Endothelial cell of umbilical vein (primary cell): ENCODE measurements around the gene PDE1A. TPM values are rescaled to one million over a fixed set of nuclear protein-coding genes. Genes with fewer than 3 reads are reported as not detected.

ENCODE experiments used
- BruUV-seq: library from RNA; stranded (reverse); fragments of 400-500 nt; replicated peaks from 2 replicates; lab custom pipeline; 2021; lab: Mats Ljungman, UMichigan
- CTCF ChIA-PET: fragments of 300-600, 350-600 bp; sonication (Branson Sonifier 250); formaldehyde crosslinking; loops from one replicate; lab custom pipeline; 2021; ENCODE audit warnings: antibody characterized with exemption, inconsistent platforms; lab: Charles Lee
- POLR2A ChIA-PET: fragments of 300-600, 350-600 bp; sonication (Branson Sonifier 250); formaldehyde crosslinking; loops from one replicate; lab custom pipeline; 2021; ENCODE audit warnings: antibody characterized with exemption, inconsistent platforms; lab: Charles Lee
- DNase-seq: peaks from one replicate; pipeline ENCODE4 v3.0.0-alpha.2; 2011; ENCODE audit warnings: low read depth, low spot score
- FAIRE-seq: peaks from 2 replicates; lab custom pipeline; 2011; peaks lifted over from hg19 to GRCh38; lab: Jason Lieb, UNC
- H2AFZ ChIP-seq: 2 replicates; pipeline ENCODE4 v1.6.0; 2012; ENCODE audit warnings: low read depth, low read length, control low read depth, inconsistent platforms
- H3K27ac ChIP-seq: 2 replicates; pipeline ENCODE4 v1.5.1; 2011; ENCODE audit warnings: low read depth, mild to moderate bottlenecking, control low read depth, low read length, moderate library complexity; ENCODE audit not compliant: insufficient read depth
- H3K27me3 ChIP-seq, 2 experiments: 2 replicates each; pipeline versions ENCODE4 v1.6.0 to v1.6.1; 2011; ENCODE audit warnings: low read length in 2 of 2, mixed read lengths in 1 of 2; ENCODE audit not compliant: control insufficient read depth in 2 of 2, insufficient read depth in 2 of 2
- H3K36me3 ChIP-seq, 2 experiments: 2 replicates in 1 of 2; 3 replicates in 1 of 2; pipeline ENCODE4 v1.5.1; 2011; ENCODE audit warnings: low read length in 2 of 2, mild to moderate bottlenecking in 1 of 2, moderate library complexity in 1 of 2; ENCODE audit not compliant: control insufficient read depth in 2 of 2, insufficient read depth in 2 of 2; ENCODE audit errors: extremely low read depth in 1 of 2
- H3K4me1 ChIP-seq: 3 replicates; pipeline ENCODE4 v1.5.1; 2011; ENCODE audit warnings: mild to moderate bottlenecking, low read length; ENCODE audit not compliant: control insufficient read depth, insufficient read depth; ENCODE audit errors: extremely low read depth
- H3K4me2 ChIP-seq: 2 replicates; pipeline ENCODE4 v1.6.1; 2011; ENCODE audit warnings: low read length, control low read depth, mixed read lengths; ENCODE audit not compliant: insufficient read depth
- H3K4me3 ChIP-seq, 3 experiments: fragments of 200-600 bp in 1 of 3; sonication (generic), shearing (Covaris generic) in 1 of 3; replicated peaks in 1 of 3; 2 replicates each; pipeline ENCODE4 v1.5.1; 2011 to 2016; ENCODE audit warnings: control low read depth in 3 of 3, low read length in 3 of 3, mild to moderate bottlenecking in 2 of 3, inconsistent platforms in 1 of 3, low read depth in 1 of 3, moderate library complexity in 1 of 3; ENCODE audit not compliant: insufficient read depth in 1 of 3
- H3K79me2 ChIP-seq: 2 replicates; pipeline ENCODE4 v1.6.0; 2012; ENCODE audit warnings: low read length, inconsistent platforms; ENCODE audit not compliant: control insufficient read depth, insufficient read depth
- H3K9ac ChIP-seq: replicated peaks from 2 replicates; pipeline ENCODE3; 2011; ENCODE audit warnings: low read length, control low read depth; ENCODE audit not compliant: insufficient read depth; ENCODE audit errors: extremely low read depth
- H3K9me1 ChIP-seq: replicated peaks from 3 replicates; pipeline ENCODE4 v1.6.0; 2011; ENCODE audit warnings: mild to moderate bottlenecking, low read length; ENCODE audit not compliant: control insufficient read depth, insufficient read depth; ENCODE audit errors: extremely low read depth
- H3K9me3 ChIP-seq: replicated peaks from 2 replicates; pipeline ENCODE4 v1.5.1; 2012; ENCODE audit warnings: low read length, inconsistent platforms; ENCODE audit not compliant: control insufficient read depth, insufficient read depth
- H4K20me1 ChIP-seq: replicated peaks from 2 replicates; pipeline ENCODE3; 2011; ENCODE audit warnings: mild to moderate bottlenecking, low read length; ENCODE audit not compliant: control insufficient read depth, insufficient read depth; ENCODE audit errors: extremely low read depth
- EZH2 ChIP-seq: IDR thresholded peaks from 2 replicates; pipeline ENCODE4 v1.6.1; 2012; ENCODE audit warnings: borderline replicate concordance, low read depth, mild to moderate bottlenecking, moderate library complexity, low read length, inconsistent platforms; ENCODE audit not compliant: severe bottlenecking
- FOS ChIP-seq: IDR thresholded peaks from 2 replicates; pipeline ENCODE4 v1.6.1; 2011; ENCODE audit warnings: mild to moderate bottlenecking, low read length, moderate library complexity, borderline replicate concordance; ENCODE audit not compliant: insufficient read depth
- GATA2 ChIP-seq: IDR thresholded peaks from 2 replicates; pipeline ENCODE4 v1.7.0; 2011; ENCODE audit warnings: low read depth, mild to moderate bottlenecking, moderate library complexity, mixed read lengths, low read length; ENCODE audit not compliant: insufficient read length, insufficient read depth
- JUN ChIP-seq: IDR thresholded peaks from 2 replicates; pipeline ENCODE4 v1.6.1; 2011; ENCODE audit warnings: borderline replicate concordance, low read depth; ENCODE audit not compliant: insufficient read length, insufficient read depth
- MYC ChIP-seq: IDR thresholded peaks from one replicate; pipeline ENCODE4 v1.6.1; 2011; ENCODE audit warnings: mild to moderate bottlenecking, low read depth, low read length
- POLR2A ChIP-seq: IDR thresholded peaks from 2 replicates; pipeline ENCODE4 v1.6.1; 2012; ENCODE audit warnings: low read depth, mild to moderate bottlenecking, control low read depth, low read length
- POLR2AphosphoS5 ChIP-seq: IDR thresholded peaks from 2 replicates; pipeline ENCODE4 v1.6.1; 2012; ENCODE audit warnings: low read depth, mild to moderate bottlenecking, control low read depth, low read length, moderate library complexity; ENCODE audit not compliant: insufficient read depth
- dilution Hi-C: fragments of 300-500 bp; cut with MboI; formaldehyde crosslinking; loops from one replicate; pipeline ENCODE4 v1.15.0; 2019; ENCODE audit warnings: low sequenced_read_pairs; ENCODE audit not compliant: extremely low pct_ligation_motif_present
- intact Hi-C: fragments of 100-400 bp; cut with micrococcal nuclease; formaldehyde crosslinking; loops from one replicate; pipeline ENCODE4 v1.10.0; 2022
- polyA plus RNA-seq, 4 experiments: library from polyadenylated mRNA; depleted of rRNA in 3 of 4; stranded (reverse) in 3 of 4; unstranded in 1 of 4; fragments of >200 nt; gene quantifications; 2 replicates each; pipeline versions ENCODE4 v1.2.1 to v1.2.3, GENCODE V29; 2011 to 2012; ENCODE audit warnings: missing spikeins in 1 of 4
- total RNA-seq: library from RNA; stranded (reverse); gene quantifications from 2 replicates; pipeline ENCODE4 v1.2.3, GENCODE V29; 2021
- TF ChIP-seq, protein P1 (sequence below): IDR thresholded peaks from 2 replicates; pipeline ENCODE4 v1.6.1; 2011; ENCODE audit not compliant: insufficient read depth, insufficient read length

Gene PDE1A
- total and polyA plus RNA-seq, 2 donors (not counting 3 experiments of a cell fraction or from before 2014, with no cell fraction given), result 0.43 to 0.49 TPM

DNA sequence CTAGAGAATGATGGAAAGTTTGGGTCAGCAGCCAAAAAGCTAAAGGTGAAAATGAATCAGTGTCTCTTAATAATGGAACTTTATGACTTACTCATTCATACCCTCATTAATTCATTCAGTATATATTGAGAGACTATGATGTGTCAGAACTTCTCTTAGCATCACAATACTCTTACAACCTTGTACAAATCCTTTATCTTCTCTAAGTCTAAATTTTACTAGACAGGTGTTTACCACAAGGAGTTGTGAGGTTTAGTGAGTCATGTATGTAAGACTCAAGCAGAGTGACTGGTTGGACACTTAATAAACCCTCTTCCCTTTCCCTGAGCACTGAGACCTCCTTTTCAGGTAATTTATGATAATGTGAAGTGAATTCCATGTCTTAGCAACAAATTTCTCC, 311.6 kb downstream of the PDE1A start:
- Histone ChIP-seq H3K79me2 (no peaks in the 10 kb centered on the region), H3K9ac (no peak overlapping the region), H2AFZ (no peak overlapping the region), H3K9me3 (no peaks in the 10 kb centered on the region), H3K27ac (no peak overlapping the region), H3K4me2 (no peak overlapping the region), H3K4me1 (no peaks in the 10 kb centered on the region), H4K20me1 (no peaks in the 10 kb centered on the region), H3K27me3 (no peaks in the 10 kb centered on the region), H3K36me3 (no peaks in the 10 kb centered on the region), H3K4me3 (no peak overlapping the region), H3K9me1 (no peaks in the 10 kb centered on the region)
- ChIA-PET POLR2A (no interaction called here), CTCF (no interaction called here)
- BruUV-seq, result no TSS peak
- no peak for DNase-seq
- FAIRE-seq, result no peak
- dilution Hi-C loops (no loop called here), intact Hi-C loops (no loop called here)
- TF ChIP-seq FOS, result no peak

DNA sequence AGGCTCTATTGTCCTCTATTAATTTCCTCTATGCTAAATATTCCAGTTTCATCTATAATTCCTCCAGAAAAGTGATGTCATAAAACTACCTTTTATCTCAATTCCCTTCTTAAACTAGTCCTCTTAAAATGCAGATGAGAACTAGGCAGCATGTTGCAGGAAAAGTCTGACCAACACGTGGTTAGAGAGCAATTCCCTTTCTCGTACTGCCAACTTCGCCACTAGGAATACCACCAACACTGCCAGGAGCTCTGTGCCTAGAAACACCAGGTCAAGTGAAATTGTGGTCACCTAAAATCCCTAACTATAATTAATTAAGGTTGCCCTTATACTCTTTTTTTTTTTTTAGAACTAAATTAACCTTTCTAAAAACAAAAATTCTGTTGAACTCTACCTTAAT, 313.5 kb downstream of the PDE1A start:
- Histone ChIP-seq H3K9me3 (no peaks in the 10 kb centered on the region), H3K9me1 (no peaks in the 10 kb centered on the region), H3K79me2 (no peaks in the 10 kb centered on the region), H3K4me1 (no peaks in the 10 kb centered on the region), H3K4me3 (no peak overlapping the region), H3K4me2 (no peak overlapping the region), H4K20me1 (no peaks in the 10 kb centered on the region), H3K36me3 (no peaks in the 10 kb centered on the region), H3K27ac (no peak overlapping the region), H3K27me3 (no peaks in the 10 kb centered on the region), H2AFZ (no peak overlapping the region), H3K9ac (no peak overlapping the region)
- intact Hi-C loops (no loop called here), dilution Hi-C loops (no loop called here)
- POLR2A ChIA-PET, result no interaction called here
- no peak for TF ChIP-seq MYC
- no peak for TF ChIP-seq POLR2A
- TF ChIP-seq GATA2, result no peak
- no peak for TF ChIP-seq POLR2AphosphoS5
- no peak for TF ChIP-seq EZH2
- TF ChIP-seq JUN, result no peak
- TF ChIP-seq, protein P1, sequence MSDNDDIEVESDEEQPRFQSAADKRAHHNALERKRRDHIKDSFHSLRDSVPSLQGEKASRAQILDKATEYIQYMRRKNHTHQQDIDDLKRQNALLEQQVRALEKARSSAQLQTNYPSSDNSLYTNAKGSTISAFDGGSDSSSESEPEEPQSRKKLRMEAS, result no peak
- TF ChIP-seq FOS, result no peak
- CTCF ChIA-PET, result no interaction called here
- BruUV-seq, result no TSS peak
- no peak for DNase-seq
- FAIRE-seq, result no peak
